Eye (tissue), 1 donor: ENCODE results near the gene APOO.
A peak's percentile ranks its signal among the peaks of the same experiment; 100 is the strongest.
"Not testable (repeated sequence)": the region's sequence is repeated elsewhere in the genome, so short reads cannot be mapped to it uniquely, and the experiment has no call there.

Experiments
- DNase-seq: peaks from one replicate; pipeline ENCODE4 v3.0.0-alpha.2; 2015

The APOO gene

DNA sequence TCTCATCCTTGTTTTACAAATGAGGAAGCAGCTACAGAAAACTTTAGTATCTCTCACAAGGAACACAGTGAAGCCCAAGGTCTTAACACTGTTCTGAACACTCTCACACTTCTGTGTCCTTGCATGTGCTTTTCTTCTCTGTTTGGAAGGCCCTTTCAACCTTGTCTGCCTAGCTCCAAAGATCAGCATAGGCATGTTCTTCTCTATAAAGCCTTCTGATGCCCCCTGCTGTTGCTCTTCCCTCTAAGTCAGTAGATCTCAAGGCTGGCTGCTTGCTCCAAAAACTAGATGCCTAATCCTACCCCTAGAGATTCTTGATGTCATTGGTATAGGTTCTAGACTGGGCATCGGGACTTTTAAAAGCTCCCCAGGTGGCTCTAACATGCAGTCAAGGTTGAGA, 5.9 kb downstream of the APOO start:
- peak; percentile 74 for DNase-seq

DNA sequence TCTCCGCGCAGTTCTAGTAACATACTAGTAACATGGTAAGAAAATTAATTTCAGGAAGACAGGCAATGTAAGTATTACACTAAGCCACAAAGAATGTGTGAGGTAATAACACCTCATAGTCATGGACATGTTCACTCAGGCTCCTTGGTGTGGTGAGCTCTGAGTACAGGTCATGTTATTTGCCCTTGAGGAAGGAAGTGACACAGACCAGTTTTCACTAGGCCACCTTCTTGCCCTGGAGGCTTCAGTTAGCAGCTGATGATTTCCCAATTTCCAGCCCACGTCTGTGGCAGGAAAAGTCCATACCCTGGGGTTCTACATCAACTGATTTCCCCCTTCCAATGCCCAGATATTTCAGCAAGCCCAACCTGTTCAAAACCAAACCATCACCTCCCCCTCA, 6.7 kb downstream of the APOO start:
- no peak for DNase-seq

GRCh38 chrX:23900220-23900797, 7.4 kb downstream of the APOO start:
- DNase-seq = no peak

GRCh38 chrX:23898412-23898959, 9.3 kb downstream of the APOO start:
- no peak for DNase-seq

DNA sequence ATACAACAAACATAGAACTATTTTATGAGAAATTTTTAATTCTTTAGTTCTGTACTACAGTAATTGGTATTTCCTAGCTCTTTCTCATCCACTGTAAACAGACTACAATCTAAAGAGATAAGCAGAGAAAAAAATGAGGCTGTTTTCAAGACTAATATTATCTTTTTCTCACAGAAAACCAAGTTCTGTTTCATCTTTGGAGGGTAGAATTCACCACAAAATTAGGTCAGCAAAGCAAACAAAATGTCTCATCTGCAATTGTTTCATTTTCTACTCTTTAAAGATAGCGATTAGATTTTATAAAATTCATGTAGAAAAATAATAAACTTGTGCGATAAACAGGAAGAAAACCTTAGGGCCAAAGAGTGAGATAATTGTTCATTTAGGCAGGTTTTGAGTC, 10.8 kb downstream of the APOO start:
- DNase-seq = no peak

DNA sequence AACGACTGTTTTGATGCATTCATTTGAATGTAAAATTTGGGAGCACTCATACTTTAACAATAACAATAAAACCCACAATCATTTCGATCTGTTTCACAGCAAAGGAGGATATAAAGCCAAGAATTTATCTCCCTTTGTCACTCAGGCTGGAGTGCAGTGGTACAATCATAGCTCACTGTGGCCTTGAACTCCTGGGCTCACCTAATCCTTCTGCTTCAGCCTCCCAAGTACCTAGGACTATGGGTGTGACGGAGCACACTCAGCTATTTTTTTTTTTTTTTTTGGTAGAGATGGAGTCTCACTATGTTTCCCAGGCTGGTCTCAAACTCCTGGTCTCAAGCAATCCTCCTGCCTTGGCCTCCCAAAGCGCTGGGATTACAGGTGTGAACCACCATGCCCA, 11.2 kb downstream of the APOO start:
- DNase-seq = not testable (repeated sequence)

DNA sequence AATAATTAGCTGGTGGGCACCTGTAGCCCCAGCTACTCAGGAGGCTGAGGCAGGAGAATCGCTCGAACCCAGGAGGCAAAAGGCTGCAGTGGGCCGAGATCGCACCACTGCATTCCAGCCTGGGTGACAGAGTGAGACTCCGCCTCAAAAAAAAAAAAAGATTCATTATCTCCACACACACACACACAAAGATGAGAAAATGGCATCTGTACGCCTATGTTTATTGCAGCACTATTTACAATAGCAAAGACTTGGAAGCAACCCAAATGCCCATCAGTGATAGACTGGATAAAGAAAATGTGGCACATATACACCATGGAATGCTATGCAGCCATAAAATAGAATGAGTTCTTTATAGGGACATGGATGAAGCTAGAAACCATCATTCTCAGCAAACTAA, 12.7 kb downstream of the APOO start:
- not testable (repeated sequence) for DNase-seq

- no peak for DNase-seq
Measured at GRCh38 chrX:23890933-23891332, 16.8 kb downstream of the APOO start.

GRCh38 chrX:23888887-23889501, 18.7 kb downstream of the APOO start:
- DNase-seq = no peak

DNA sequence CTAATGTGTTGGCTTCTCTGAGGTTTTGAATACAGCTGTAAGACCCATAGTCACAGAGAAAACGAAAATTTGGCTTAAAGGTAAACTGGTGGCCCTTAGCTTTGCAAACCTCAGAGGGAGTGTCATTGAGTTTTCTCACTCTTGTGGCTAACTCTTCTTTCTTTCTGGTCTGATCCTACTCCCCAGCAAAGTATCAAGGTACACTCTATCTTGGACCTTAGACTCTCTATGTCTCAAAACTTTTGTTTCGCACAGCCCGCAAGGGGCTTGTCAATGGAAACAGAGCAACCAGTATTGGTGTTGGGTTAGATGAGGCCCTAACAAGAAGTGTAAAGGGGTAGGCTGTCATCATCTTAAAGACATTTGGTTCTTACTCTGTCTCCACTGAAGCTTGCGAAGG, 19.8 kb downstream of the APOO start:
- DNase-seq = no peak

- DNase-seq = no peak
Measured at GRCh38 chrX:23887451-23887850, 20.3 kb downstream of the APOO start.

- DNase-seq = no peak
Measured at GRCh38 chrX:23885803-23886202, 21.9 kb downstream of the APOO start.

DNA sequence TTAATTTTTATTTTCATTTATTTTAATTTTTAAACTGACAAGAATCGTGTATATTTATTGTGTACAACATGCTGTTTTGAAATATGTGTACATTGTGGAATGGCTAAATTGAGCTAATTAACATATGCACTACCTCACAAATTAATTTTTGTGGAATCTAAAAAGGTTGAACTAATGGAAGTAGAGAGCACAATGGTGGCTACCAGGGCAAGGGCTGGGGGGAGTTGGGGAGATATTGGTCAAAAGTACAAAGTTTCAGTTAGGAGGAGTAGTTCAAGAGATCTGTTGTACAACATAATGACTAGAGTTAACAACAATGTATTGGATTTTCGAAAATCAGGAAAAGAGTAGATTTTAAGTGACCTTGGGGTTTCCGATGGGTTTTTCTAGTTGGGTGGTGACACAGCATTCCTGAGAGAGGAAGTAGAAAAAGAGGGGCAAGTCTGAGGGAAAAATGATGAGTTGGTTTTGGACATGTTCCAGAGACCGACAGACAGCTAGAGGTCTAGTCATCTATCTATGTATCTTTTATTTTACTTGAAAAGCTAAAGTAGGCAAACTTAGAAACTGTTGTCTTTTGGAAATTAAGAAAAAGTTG, 23.2 kb downstream of the APOO start:
- no peak for DNase-seq

DNA sequence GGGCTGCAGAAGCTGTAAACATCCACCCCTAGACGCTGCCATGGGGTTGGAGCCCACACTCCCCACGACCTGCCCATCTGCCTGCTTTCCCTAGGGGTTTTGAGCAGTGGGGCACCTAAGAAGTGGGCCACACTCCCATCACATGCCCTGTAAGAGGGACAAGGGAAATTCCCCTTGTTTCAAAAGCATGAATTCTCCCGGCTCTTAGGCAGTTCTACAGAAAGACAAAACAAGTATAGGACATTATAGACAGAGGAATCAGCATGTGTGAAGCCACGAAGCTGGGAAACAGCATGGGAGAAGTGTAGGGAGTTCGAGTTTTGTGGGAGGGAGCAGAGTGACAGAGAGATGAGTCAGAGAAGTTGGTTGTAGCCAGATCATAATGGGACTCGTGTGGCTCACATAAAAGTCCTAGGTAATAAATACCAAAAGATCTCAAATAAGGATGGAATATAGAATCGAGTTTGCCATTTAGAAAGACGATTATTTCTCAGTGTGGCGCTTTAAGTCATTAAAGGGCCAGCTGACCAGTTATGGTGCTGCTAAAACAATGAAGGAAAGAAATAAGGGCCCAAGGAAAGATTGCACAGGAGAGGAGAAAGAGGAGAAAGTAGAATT, 23.9 kb downstream of the APOO start:
- DNase-seq = no peak

- DNase-seq = no peak
Measured at GRCh38 chrX:23879380-23880090, 28.2 kb downstream of the APOO start.

DNA sequence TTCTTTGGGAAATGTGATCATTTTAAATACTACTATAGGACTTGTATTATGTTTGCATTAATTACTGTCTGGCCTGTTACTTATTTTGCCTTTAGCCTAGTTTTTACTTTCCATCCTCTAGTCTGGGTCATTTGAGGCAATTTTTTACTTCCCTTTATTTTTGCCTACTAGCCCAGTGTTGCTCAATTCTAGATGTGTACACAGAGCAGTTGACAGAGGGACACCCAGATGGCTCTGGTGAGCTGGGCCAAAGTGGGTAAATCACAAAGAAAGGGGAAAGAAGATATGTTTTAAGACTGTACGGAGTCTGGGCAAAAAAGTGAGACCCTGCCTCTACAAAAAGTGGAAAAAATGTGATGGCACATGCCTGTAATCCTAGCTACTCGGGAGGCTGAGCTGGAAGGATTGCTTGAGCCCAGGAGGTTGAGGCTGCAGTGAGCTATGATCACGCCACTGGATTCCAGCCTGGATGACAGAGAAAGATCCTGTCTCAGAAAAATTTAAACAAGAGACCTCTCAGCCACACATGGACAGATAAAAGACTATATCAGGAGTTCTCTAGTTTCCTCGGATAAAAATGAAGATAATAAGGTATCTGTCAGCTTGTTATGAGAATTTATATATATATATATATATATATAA, 35.7 kb downstream of the APOO start:
- DNase-seq = no peak

DNA sequence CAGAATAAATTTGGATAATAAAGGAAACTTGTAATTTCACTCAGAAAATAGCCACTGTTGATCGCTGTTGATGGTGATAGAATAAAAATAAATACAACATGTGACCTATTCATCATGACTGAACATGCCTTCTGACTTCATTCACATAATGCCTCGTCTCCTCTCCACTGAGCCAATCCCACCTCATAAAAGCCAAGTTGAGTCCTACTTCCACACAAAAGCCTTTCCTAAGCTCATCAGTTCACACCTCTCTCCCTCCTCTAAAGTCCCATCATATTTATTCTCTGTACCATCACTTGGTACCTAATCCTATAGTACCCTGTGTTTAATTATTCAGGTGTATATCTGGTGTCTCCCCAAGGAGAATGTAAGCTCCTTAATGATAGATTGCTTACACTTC, 37.7 kb downstream of the APOO start:
- DNase-seq = no peak

GRCh38 chrX:23864742-23865326, 42.9 kb downstream of the APOO start:
- no peak for DNase-seq

DNA sequence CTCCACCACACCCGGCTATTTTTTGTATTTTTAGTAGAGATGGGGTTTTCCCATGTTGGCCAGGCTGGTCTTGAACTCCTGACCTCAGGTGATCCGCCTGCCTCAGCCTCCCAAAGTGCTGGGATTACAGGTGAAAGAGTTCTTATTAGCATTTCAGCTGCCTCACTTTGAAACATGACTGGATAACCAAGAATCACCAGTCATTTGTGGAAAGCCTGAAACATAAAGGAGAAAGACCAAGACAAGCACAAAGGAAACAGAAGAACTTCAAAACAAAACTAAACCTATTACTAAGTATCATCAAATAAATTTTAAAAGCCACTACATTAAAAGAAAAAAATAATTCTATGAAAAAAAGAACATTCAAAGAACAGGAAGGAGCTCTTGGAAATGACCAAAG, 45.8 kb downstream of the APOO start:
- not testable (repeated sequence) for DNase-seq

- no peak for DNase-seq
Measured at GRCh38 chrX:23861215-23861896, 46.4 kb downstream of the APOO start.

GRCh38 chrX:23859238-23859637, 48.5 kb downstream of the APOO start:
- not testable (repeated sequence) for DNase-seq

DNA sequence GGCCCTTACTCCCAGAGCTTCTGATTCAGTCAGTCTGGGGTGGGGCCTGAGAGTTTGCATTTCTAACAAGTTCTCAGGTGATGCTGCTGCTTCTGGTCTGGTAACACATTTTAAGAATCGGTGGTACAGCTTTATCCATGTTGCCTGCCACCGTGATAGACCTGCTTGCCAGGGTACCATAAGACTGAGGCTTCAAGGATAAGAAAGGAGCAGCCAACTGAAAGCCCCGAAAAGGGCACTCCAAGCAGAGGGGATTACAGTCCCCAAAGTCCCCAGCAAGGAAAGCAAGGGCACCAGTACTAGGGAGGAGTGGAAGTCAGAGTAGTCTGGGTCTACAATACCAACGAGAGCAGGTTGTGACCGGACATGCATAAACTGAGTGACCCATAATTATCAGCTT, 49.8 kb downstream of the APOO start:
- DNase-seq = no peak
